K562 (cell line): ENCODE measurements around the gene DCUN1D3. TPM values are rescaled to one million over a fixed set of nuclear protein-coding genes. Genes with fewer than 3 reads are reported as not detected.

Experiments used
- ATAC-seq: fragments of 200-7000 bp; cut with Tn5 transposase; 3 replicates; pipeline ENCODE4 v1.9.1; 2020; ENCODE audit warnings: moderate library complexity
- BruUV-seq: library from RNA; stranded (reverse); fragments of 400-500 nt; replicated peaks from 2 replicates; lab custom pipeline; 2021; lab: Mats Ljungman, UMichigan
- CTCF ChIA-PET: fragments of 300-600 bp; formaldehyde crosslinking; extraction: SDS; loops from one replicate; lab custom pipeline; 2021; ENCODE audit warnings: low intra/inter-chr PET ratio; lab: Yijun Ruan, JAX
- POLR2A ChIA-PET: fragments of 300-600, 350-650 bp; sonication (Branson Sonifier 250); formaldehyde crosslinking; extraction: SDS; loops from one replicate; lab custom pipeline; 2021; ENCODE audit warnings: antibody characterized with exemption, inconsistent platforms; lab: Yijun Ruan, JAX
- DNase-seq, 4 experiments: peaks; one replicate each; pipeline versions ENCODE4 v3.0.0 to v3.0.0-alpha.2; 2011 to 2018; ENCODE audit warnings: low spot score in 3 of 4, mixed read lengths in 3 of 4; ENCODE audit errors: extremely low read depth in 1 of 4
- FAIRE-seq: peaks from 2 replicates; lab custom pipeline; 2011; peaks lifted over from hg19 to GRCh38; lab: Jason Lieb, UNC
- H2AFZ ChIP-seq: 2 replicates; pipeline ENCODE4 v1.6.0; 2011; ENCODE audit warnings: low read depth, low read length, control low read depth, inconsistent platforms
- H3K27ac ChIP-seq: fragments of 200-600 bp; 3 replicates; pipeline ENCODE4 v1.8.0; 2011; ENCODE audit warnings: low read depth, mild to moderate bottlenecking, control low read depth, inconsistent platforms, low read length, moderate library complexity, mixed read lengths; ENCODE audit errors: extremely low read depth
- H3K27me3 ChIP-seq, 2 experiments: fragments of 300-600 bp in 1 of 2; 2 replicates in 1 of 2; 3 replicates in 1 of 2; pipeline versions ENCODE4 v1.6.0 to v1.8.0; 2011; ENCODE audit warnings: inconsistent platforms in 2 of 2, low read length in 2 of 2, mild to moderate bottlenecking in 1 of 2, mixed read lengths in 1 of 2, moderate library complexity in 1 of 2; ENCODE audit not compliant: control insufficient read depth in 2 of 2, insufficient read depth in 2 of 2
- H3K36me3 ChIP-seq: fragments of 300-600 bp; 3 replicates; pipeline ENCODE4 v1.8.0; 2011; ENCODE audit warnings: mild to moderate bottlenecking, low read length, inconsistent platforms; ENCODE audit not compliant: control insufficient read depth, insufficient read depth
- H3K4me1 ChIP-seq, 2 experiments: fragments of 200-600 bp in 1 of 2; replicated peaks in 1 of 2; 2 replicates in 1 of 2; 3 replicates in 1 of 2; pipeline versions ENCODE4 v1.5.1 to v1.8.0; 2011; ENCODE audit warnings: inconsistent platforms in 2 of 2, low read length in 2 of 2, mild to moderate bottlenecking in 1 of 2, mixed read lengths in 1 of 2, moderate library complexity in 1 of 2; ENCODE audit not compliant: control insufficient read depth in 2 of 2, insufficient read depth in 2 of 2
- H3K4me2 ChIP-seq: 2 replicates; pipeline ENCODE4 v1.6.1; 2011; ENCODE audit warnings: low read length, control low read depth, inconsistent platforms, mixed read lengths; ENCODE audit not compliant: insufficient read depth
- H3K4me3 ChIP-seq: fragments of 200-600 bp; sonication (generic), shearing (Covaris generic); 2 replicates; pipeline ENCODE4 v1.5.1; 2016; ENCODE audit warnings: control low read depth, inconsistent platforms
- H3K79me2 ChIP-seq: fragments of 200-600 bp; 3 replicates; pipeline ENCODE4 v1.8.0; 2011; ENCODE audit warnings: low read length, inconsistent platforms; ENCODE audit not compliant: control insufficient read depth, insufficient read depth
- H3K9ac ChIP-seq, 2 experiments: 2 replicates each; pipeline versions ENCODE4 v1.6.0 to v1.6.1; 2011; ENCODE audit warnings: low read depth in 2 of 2, low read length in 2 of 2, control low read depth in 1 of 2, inconsistent platforms in 1 of 2, mild to moderate bottlenecking in 1 of 2, mixed read lengths in 1 of 2; ENCODE audit not compliant: insufficient read depth in 1 of 2
- H3K9me1 ChIP-seq: one replicate; pipeline ENCODE4 v1.6.0; 2011; ENCODE audit warnings: inconsistent platforms, mild to moderate bottlenecking, low read length, moderate library complexity; ENCODE audit not compliant: control insufficient read depth, insufficient read depth
- H3K9me3 ChIP-seq: replicated peaks from 2 replicates; pipeline ENCODE4 v1.5.1; 2011; ENCODE audit warnings: low read depth, low read length, inconsistent platforms; ENCODE audit not compliant: control insufficient read depth, insufficient read depth
- H4K20me1 ChIP-seq: replicated peaks from 2 replicates; pipeline ENCODE4 v1.6.1; 2011; ENCODE audit warnings: low read length, inconsistent platforms, mixed read lengths; ENCODE audit not compliant: control insufficient read depth, insufficient read depth
- E2F4 ChIP-seq: sonication (generic); formaldehyde crosslinking; IDR thresholded peaks from 2 replicates; pipeline ENCODE4 v1.8.0; 2022; ENCODE audit warnings: mild to moderate bottlenecking, low read depth, missing genetic modification reagents
- E2F6 ChIP-seq, 2 experiments: IDR thresholded peaks; 2 replicates each; pipeline ENCODE4 v1.6.1; 2011; ENCODE audit warnings: borderline replicate concordance in 1 of 2, control low read depth in 1 of 2, low read depth in 1 of 2, low read length in 1 of 2, mild to moderate bottlenecking in 1 of 2, mixed read lengths in 1 of 2, moderate library complexity in 1 of 2; ENCODE audit not compliant: insufficient read depth in 1 of 2, insufficient read length in 1 of 2, poor library complexity in 1 of 2, severe bottlenecking in 1 of 2; ENCODE audit errors: extremely low read depth in 1 of 2
- MEF2A ChIP-seq: IDR thresholded peaks from 2 replicates; pipeline ENCODE4 v1.6.1; 2011; ENCODE audit warnings: low read depth, mild to moderate bottlenecking, low read length, moderate library complexity; ENCODE audit not compliant: control insufficient read depth
- TAF15 ChIP-seq: fragments of 200-400 bp; formaldehyde crosslinking; IDR thresholded peaks from 2 replicates; pipeline ENCODE4 v1.6.1; 2017; ENCODE audit warnings: mild to moderate bottlenecking, low read depth, low read length, moderate library complexity
- ZC3H11A ChIP-seq: IDR thresholded peaks from 2 replicates; pipeline ENCODE4 v1.6.1; 2012; ENCODE audit warnings: low read depth, low read length, improper control_type of control experiment
- ZNF282 ChIP-seq: sonication (generic); formaldehyde crosslinking; IDR thresholded peaks from 2 replicates; pipeline ENCODE4 v1.8.1; 2023; ENCODE audit warnings: missing genetic modification reagents
- WGBS: fragments of 100-300 bp; shearing (Covaris generic); methylation state at CpG from one replicate; pipeline ENCODE4 v1.1.6; 2016; ENCODE audit warnings: low coverage, mixed read lengths; ENCODE audit not compliant: insufficient coverage; ENCODE audit errors: missing lambda C conversion rate; 5-methylcytosine and 5-hydroxymethylcytosine counted together
- in situ Hi-C: fragments of 300-500 bp; cut with MboI; formaldehyde crosslinking; loops from 4 replicates; pipeline ENCODE4 v1.15.0; 2018; ENCODE audit warnings: inconsistent platforms, mixed read lengths
- intact Hi-C: fragments of 100-400 bp; cut with micrococcal nuclease; formaldehyde crosslinking; loops from 2 replicates; pipeline ENCODE4 v1.14.2; 2022
- polyA plus RNA-seq, 8 experiments: library from polyadenylated mRNA; depleted of rRNA in 4 of 8; stranded (reverse) in 5 of 8; unstranded in 3 of 8; fragments of >200 nt; fragmentation: Nextera tagmentation in 2 of 8; fragmentation: Illumina TruSeq in 1 of 8; extraction: Ambion mirVana in 2 of 8; extraction: Trizol in 1 of 8; gene quantifications; 2 replicates each; pipeline versions ENCODE4 v1.2.1 to v1.2.3, GENCODE V29; 2011 to 2014; ENCODE audit warnings: inconsistent platforms in 1 of 8, missing spikeins in 1 of 8
- total RNA-seq, 7 experiments: library from RNA; depleted of rRNA in 6 of 7; stranded (reverse); fragments of >200 nt in 6 of 7; fragmentation: Illumina TruSeq in 2 of 7; extraction: Trizol in 2 of 7; gene quantifications; 2 replicates each; pipeline versions ENCODE4 v1.2.1 to v1.2.3, GENCODE V29; 2011 to 2021; ENCODE audit warnings: low replicate concordance in 1 of 7

The DCUN1D3 gene
- total and polyA plus RNA-seq, 9 of the 15 experiments (the other 6 are each of a cell fraction or from before 2014, with no cell fraction given): 1.0 to 4.7 (median 2.2) TPM

GRCh38 chr16:20839504-20839903 is 60.7 kb downstream of the DCUN1D3 start:
- CTCF ChIA-PET: no interaction called here

More at GRCh38 chr16:20839504-20839903, 60.7 kb downstream of the DCUN1D3 start:
- no peak overlapping the region for H3K4me3 ChIP-seq
- WGBS: 88% methylated on average over 2 of the region's 2 CpGs
- H3K27me3 ChIP-seq: no peaks in the 10 kb centered on the region
- H3K9ac ChIP-seq: no peak overlapping the region
- H3K4me1 ChIP-seq: no peaks in the 10 kb centered on the region
- BruUV-seq: no TSS peak
- no peaks in the 10 kb centered on the region for H3K9me1 ChIP-seq
- in situ Hi-C loops: no loop called here
- H3K36me3 ChIP-seq: peaks cover 74% of the 10 kb centered on the region
- H4K20me1 ChIP-seq: no peaks in the 10 kb centered on the region
- POLR2A ChIA-PET: no interaction called here
- no peak overlapping the region for H3K4me2 ChIP-seq
- ATAC-seq (no peak), FAIRE-seq (no peak), DNase-seq (no peak)
- H3K27ac ChIP-seq: no peak overlapping the region
- TF ChIP-seq ZNF282 (CRISPR knock-in tag) (no peak), E2F6 (IDR thresholded peaks at IDR 0.05; ENCODE audit: borderline replicate concordance in 1 of 2, extremely low read depth in 1 of 2, insufficient read depth in 1 of 2, insufficient read length in 1 of 2, low read depth in 1 of 2, low read length in 1 of 2, poor library complexity in 1 of 2, severe bottlenecking in 1 of 2) (no peak), ZC3H11A (no peak), TAF15 (no peak), E2F4 (no peak), MEF2A (no peak)
- H3K9me3 ChIP-seq: no peaks in the 10 kb centered on the region
- intact Hi-C loops: no loop called here
- no peaks in the 10 kb centered on the region for H3K79me2 ChIP-seq
- H2AFZ ChIP-seq: no peak overlapping the region
